Measurements from ENCODE around the gene TMEM26. TPM values are rescaled to one million over a fixed set of nuclear protein-coding genes. Genes with fewer than 3 reads are reported as not detected.

Gene TMEM26
- total and polyA plus RNA-seq, 2 of the 8 experiments (the other 6 are each of a cell fraction or from before 2014, with no cell fraction given), result 1.6 to 2.8 TPM

DNA sequence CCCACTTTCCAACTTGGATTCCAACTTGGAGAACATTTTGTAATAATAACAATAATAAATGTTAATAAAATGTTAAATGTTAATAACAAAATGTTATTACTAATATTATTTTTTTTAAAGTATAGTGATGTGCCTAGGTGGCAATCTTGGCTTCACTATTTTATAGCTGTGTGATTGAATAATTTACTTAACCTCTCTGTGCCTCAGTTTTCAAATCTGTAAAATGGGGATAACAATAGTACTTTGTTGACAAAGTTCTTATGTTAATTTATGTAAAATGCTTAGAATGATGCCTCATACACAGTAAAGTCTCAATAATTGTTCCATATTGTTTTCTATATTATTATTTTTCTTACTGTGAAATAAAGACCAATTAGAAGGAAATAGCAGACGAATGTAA lies 23.3 kb upstream of the TMEM26 start:
- WGBS, 2 experiments (ENCODE audit: extremely low coverage in 1 of 2, insufficient coverage in 1 of 2, insufficient read length in 1 of 2, insufficient replicate concordance in 2 of 2, low coverage in 1 of 2, low lambda C conversion rate in 2 of 2, missing lambda C conversion rate in 1 of 2), result 95% methylated on average over 1 of the region's 1 CpG; no CpG with 5 or more reads in 1 of the 2 experiments
- Histone ChIP-seq H3K18ac (ENCODE audit: extremely low read depth, low read length) (no peak overlapping the region), H2BK15ac (ENCODE audit: low read length) (no peak overlapping the region), H3K27me3 (replicated peaks in 1 of 4; ENCODE audit: control insufficient read depth in 3 of 4, extremely low read depth in 1 of 4, insufficient read depth in 3 of 4, low read length in 3 of 4) (no peaks in the 10 kb centered on the region), H3K79me1 (ENCODE audit: low read depth, low read length) (no peaks in the 10 kb centered on the region), H2BK120ac (replicated peaks; ENCODE audit: low read depth, low read length) (no peak overlapping the region), H3K56ac (replicated peaks; ENCODE audit: insufficient read length, low read depth, low read length) (no peak overlapping the region), H3K79me2 (ENCODE audit: control insufficient read depth in 1 of 2, insufficient read depth in 2 of 2, low read length in 2 of 2) (no peaks in the 10 kb centered on the region), H3K27ac (ENCODE audit: low read depth, low read length) (no peak overlapping the region), H3K23me2 (ENCODE audit: low read depth, low read length) (no peaks in the 10 kb centered on the region), H3K23ac (ENCODE audit: insufficient read length) (no peak overlapping the region), H2BK5ac (ENCODE audit: low read depth, low read length) (no peak overlapping the region), H4K8ac (ENCODE audit: extremely low read depth, insufficient read depth, low read length) (no peak overlapping the region), H2BK12ac (ENCODE audit: low read depth, low read length) (no peak overlapping the region), H3K4me2 (ENCODE audit: insufficient read depth in 1 of 2, low read depth in 2 of 2, low read length in 2 of 2) (no peak overlapping the region), H4K20me1 (replicated peaks in 1 of 2; ENCODE audit: control insufficient read depth in 1 of 2, insufficient read depth in 2 of 2, low read length in 2 of 2) (no peaks in the 10 kb centered on the region), H4K5ac (ENCODE audit: insufficient read length, low read depth, low read length) (no peak overlapping the region), H2AFZ (ENCODE audit: low read length) (no peak overlapping the region), H4K91ac (replicated peaks; ENCODE audit: insufficient read length, low read length) (no peak overlapping the region), H3K9ac (replicated peaks in 1 of 4; ENCODE audit: extremely low read depth in 1 of 4, low read depth in 3 of 4, low read length in 3 of 4) (no peak overlapping the region), H3K4me3 (ENCODE audit: extremely low read depth in 1 of 4, insufficient read depth in 2 of 4, low read depth in 3 of 4, low read length in 4 of 4) (no peak overlapping the region), H3K4me1 (replicated peaks in 1 of 4; ENCODE audit: control insufficient read depth in 3 of 4, insufficient read depth in 4 of 4, low read length in 3 of 4) (peaks cover 0 to 3% (median under 1%) of the 10 kb centered on the region in 4 experiments; a peak in 2 of 7 replicates), H3K14ac (ENCODE audit: insufficient read length) (no peak overlapping the region), H3K4ac (replicated peaks; ENCODE audit: insufficient read length, low read depth, low read length) (no peak overlapping the region), H2AK5ac (ENCODE audit: low read depth, low read length) (no peak overlapping the region), H3K36me3 (ENCODE audit: control insufficient read depth in 2 of 4, insufficient read depth in 4 of 4, low read length in 3 of 4) (no peaks in the 10 kb centered on the region; a peak in 1 of 8 replicates), H3K9me3 (ENCODE audit: insufficient read depth in 2 of 2, low read depth in 1 of 2, low read length in 1 of 2) (no peaks in the 10 kb centered on the region), H2BK20ac (ENCODE audit: low read length) (no peak overlapping the region)
- CTCF ChIA-PET (ENCODE audit: partially characterized antibody), result no interaction called here
- FAIRE-seq (no peak), DNase-seq (ENCODE audit: low read depth in 1 of 2, low spot score in 2 of 2) (no peak)
- POLR2A ChIA-PET (ENCODE audit: partially characterized antibody), result no interaction called here
- TF ChIP-seq TAF1 (IDR thresholded peaks at IDR 0.05; ENCODE audit: low read depth, low read length), result no peak
- no peak for TF ChIP-seq SUZ12 (IDR thresholded peaks at IDR 0.05; ENCODE audit: low read length)
- no peak for TF ChIP-seq EP300 (IDR thresholded peaks at IDR 0.05; ENCODE audit: borderline replicate concordance in 1 of 2, low read depth in 2 of 2, low read length in 2 of 2)
- TF ChIP-seq POLR2A (IDR thresholded peaks at IDR 0.05; ENCODE audit: control extremely low read depth in 1 of 2, low read depth in 2 of 2, low read length in 2 of 2), result no peak
- no peak for TF ChIP-seq JUND (IDR thresholded peaks at IDR 0.05; ENCODE audit: low read length)
- no peak for TF ChIP-seq CBX5 (IDR thresholded peaks at IDR 0.05; ENCODE audit: low read depth, low read length)
- TF ChIP-seq TAF7 (optimal IDR thresholded peaks at IDR 0.05; ENCODE audit: borderline replicate concordance, low read depth, low read length), result no peak
- TF ChIP-seq MAFK (IDR thresholded peaks at IDR 0.05; ENCODE audit: low read depth, low read length), result no peak
- no peak for TF ChIP-seq KDM4A (IDR thresholded peaks at IDR 0.05; ENCODE audit: low read depth, low read length, severe bottlenecking)
- TF ChIP-seq TBP (IDR thresholded peaks at IDR 0.05; ENCODE audit: low read depth, low read length), result no peak
- no peak for TF ChIP-seq SIRT6 (IDR thresholded peaks at IDR 0.05; ENCODE audit: low read length)
